Transverse colon (tissue), 4 donors: ENCODE data around the gene TMEM158. TPM values are rescaled to one million over a fixed set of nuclear protein-coding genes. Genes with fewer than 3 reads are reported as not detected.
A peak's percentile ranks its signal among the peaks of the same experiment; 100 is the strongest.

Experiments used
- DNase-seq: peaks from one replicate; pipeline ENCODE4 v3.0.0-alpha.2; 2019
- H3K27ac ChIP-seq, 4 donors: fragments of 200-600 bp; sonication (generic); 2 replicates each; pipeline ENCODE4 v1.5.1; 2016 to 2018; ENCODE audit warnings: inconsistent platforms in 4 of 4
- H3K27me3 ChIP-seq: fragments of 200-600 bp; sonication (generic); 2 replicates; pipeline ENCODE4 v1.5.1; 2017; ENCODE audit warnings: inconsistent platforms
- H3K36me3 ChIP-seq, 4 donors: fragments of 200-600 bp; sonication (generic); 2 replicates each; pipeline ENCODE4 v1.5.1; 2017 to 2019; ENCODE audit warnings: inconsistent platforms in 4 of 4
- H3K4me1 ChIP-seq, 4 donors: fragments of 200-600 bp; sonication (generic); 2 replicates each; pipeline ENCODE4 v1.5.1; 2017 to 2020; ENCODE audit warnings: inconsistent platforms in 4 of 4
- H3K4me3 ChIP-seq, 4 donors: fragments of 200-600 bp; sonication (generic); 1 replicate in 1 of 4; 2 replicates in 3 of 4; pipeline versions ENCODE4 v1.5.1 to v1.6.1; 2017 to 2019; ENCODE audit warnings: inconsistent platforms in 4 of 4
- H3K9me3 ChIP-seq, 2 donors: fragments of 200-600 bp; sonication (generic); 2 replicates each; pipeline ENCODE4 v1.5.1; 2017 to 2019; ENCODE audit warnings: inconsistent platforms in 2 of 2
- EP300 ChIP-seq: sonication (generic); formaldehyde crosslinking; IDR thresholded peaks from one replicate; pipeline ENCODE4 v1.6.1; 2017; ENCODE audit warnings: antibody characterized with exemption, low read depth
- POLR2A ChIP-seq: fragments of 450-650 bp; IDR thresholded peaks from one replicate; pipeline ENCODE4 v1.6.1; 2016; ENCODE audit warnings: antibody characterized with exemption, mild to moderate bottlenecking, moderate library complexity
- POLR2AphosphoS5 ChIP-seq, 3 donors: sonication (generic); formaldehyde crosslinking; IDR thresholded peaks; one replicate each; pipeline ENCODE4 v1.6.1; 2016; ENCODE audit warnings: antibody characterized with exemption in 3 of 3
- WGBS, 2 donors: methylation state at CpG; one replicate each; pipeline ENCODE4 v1.1.5; 2018; ENCODE audit warnings: low coverage in 1 of 2; 5-methylcytosine and 5-hydroxymethylcytosine counted together
- in situ Hi-C, 4 donors: fragments of 200-750 bp; cut with MboI; loops; one replicate each; pipeline versions ENCODE4 v1.15.0 to v1.15.1; 2017; ENCODE audit warnings: low sequenced_read_pairs in 3 of 4, low pct_ligation_motif_present in 1 of 4, low pct_unique_long_range_greater_than_20kb in 1 of 4
- intact Hi-C: fragments of 100-400 bp; cut with DNase I; formaldehyde crosslinking; loops from one replicate; pipeline ENCODE4 v1.15.1; 2023; ENCODE audit warnings: low total_unique reads
- total RNA-seq, 4 donors: library from RNA; depleted of rRNA; stranded (reverse); fragments of >200 nt; gene quantifications; one replicate each; pipeline ENCODE4 v1.1.0, GENCODE V29; 2016
- TF ChIP-seq, protein P1 (sequence below), 5 experiments: fragments of 200-600 bp in 3 of 5; fragments of 450-650 bp in 2 of 5; sonication (generic) in 3 of 5; IDR thresholded peaks; 1 replicate in 2 of 5; 2 replicates in 3 of 5; pipeline ENCODE4 v1.5.1; 2016 to 2017; ENCODE audit warnings: antibody characterized with exemption in 5 of 5, inconsistent platforms in 3 of 5, mild to moderate bottlenecking in 2 of 5, moderate library complexity in 1 of 5

Gene TMEM158
- total RNA-seq, 4 donors from 2014 or later = 0.82 to 23.9 (median 1.7) TPM; not detected in 1

DNA sequence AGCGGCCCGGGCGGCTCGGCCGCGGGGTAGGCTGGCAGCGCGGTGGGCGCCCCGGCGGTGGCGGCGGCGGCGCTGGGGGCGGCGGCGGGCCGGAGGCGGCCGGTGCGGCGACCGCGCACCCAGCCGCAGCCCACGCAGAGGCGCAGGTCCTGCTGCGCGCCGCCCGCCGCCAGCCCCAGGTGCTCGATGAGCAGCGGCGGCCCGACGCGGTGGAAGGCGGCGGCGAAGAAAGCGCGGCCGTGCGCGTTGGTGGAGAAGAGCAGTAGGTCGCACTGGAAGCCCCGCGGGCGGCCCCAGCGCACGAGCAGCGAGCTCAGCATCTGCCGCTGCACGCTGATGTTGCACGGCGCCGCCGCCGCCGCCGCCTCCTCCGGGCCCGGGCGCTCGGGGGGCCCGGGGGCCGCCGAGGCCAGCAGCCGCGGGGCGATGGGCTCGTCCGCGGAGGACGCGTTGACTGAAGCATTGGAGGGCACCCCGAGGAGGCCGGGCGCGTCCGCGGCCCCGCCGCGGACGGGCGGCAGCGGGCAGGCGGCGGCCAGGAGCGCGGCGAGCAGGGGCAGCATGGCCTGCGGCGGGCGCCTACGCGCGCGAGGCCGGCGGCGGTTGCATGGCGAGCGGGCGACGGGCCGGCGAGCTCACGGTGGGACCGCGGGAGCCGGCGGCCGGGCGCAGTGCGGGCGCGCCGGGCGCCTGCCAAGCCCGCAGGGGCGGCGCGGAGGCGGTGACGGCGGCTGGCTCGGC lies 452 bp downstream of the TMEM158 start:
- Histone ChIP-seq H3K36me3 (no peaks in the 10 kb centered on the region), H3K9me3 (no peaks in the 10 kb centered on the region), H3K4me1 (peaks cover 0 to 17% (median 9%) of the 10 kb centered on the region in 4 donors), H3K27ac (peak overlapping the region in 2 of 4 donors; percentile 62 to 69), H3K27me3 (peaks cover 60% of the 10 kb centered on the region), H3K4me3 (peak overlapping the region; percentile 23 to 70 (median 62))
- in situ Hi-C loops = loop anchor here in 2 of 4 donors (10.0 kb wide), 2 partner anchors 269 to 279 kb away; no protein-coding TSS in a partner anchor
- 0% methylated on average over 62 of the region's 131 CpGs; no CpG with 5 or more reads in 1 of the 2 donors for WGBS, 2 donors
- no peak for DNase-seq
- TF ChIP-seq POLR2AphosphoS5 (IDR thresholded peaks at IDR 0.05) (no peak), POLR2A (no peak), EP300 (no peak)
- TF ChIP-seq, protein P1, sequence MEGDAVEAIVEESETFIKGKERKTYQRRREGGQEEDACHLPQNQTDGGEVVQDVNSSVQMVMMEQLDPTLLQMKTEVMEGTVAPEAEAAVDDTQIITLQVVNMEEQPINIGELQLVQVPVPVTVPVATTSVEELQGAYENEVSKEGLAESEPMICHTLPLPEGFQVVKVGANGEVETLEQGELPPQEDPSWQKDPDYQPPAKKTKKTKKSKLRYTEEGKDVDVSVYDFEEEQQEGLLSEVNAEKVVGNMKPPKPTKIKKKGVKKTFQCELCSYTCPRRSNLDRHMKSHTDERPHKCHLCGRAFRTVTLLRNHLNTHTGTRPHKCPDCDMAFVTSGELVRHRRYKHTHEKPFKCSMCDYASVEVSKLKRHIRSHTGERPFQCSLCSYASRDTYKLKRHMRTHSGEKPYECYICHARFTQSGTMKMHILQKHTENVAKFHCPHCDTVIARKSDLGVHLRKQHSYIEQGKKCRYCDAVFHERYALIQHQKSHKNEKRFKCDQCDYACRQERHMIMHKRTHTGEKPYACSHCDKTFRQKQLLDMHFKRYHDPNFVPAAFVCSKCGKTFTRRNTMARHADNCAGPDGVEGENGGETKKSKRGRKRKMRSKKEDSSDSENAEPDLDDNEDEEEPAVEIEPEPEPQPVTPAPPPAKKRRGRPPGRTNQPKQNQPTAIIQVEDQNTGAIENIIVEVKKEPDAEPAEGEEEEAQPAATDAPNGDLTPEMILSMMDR (IDR thresholded peaks at IDR 0.05) = no peak
- intact Hi-C loops = no loop called here

DNA sequence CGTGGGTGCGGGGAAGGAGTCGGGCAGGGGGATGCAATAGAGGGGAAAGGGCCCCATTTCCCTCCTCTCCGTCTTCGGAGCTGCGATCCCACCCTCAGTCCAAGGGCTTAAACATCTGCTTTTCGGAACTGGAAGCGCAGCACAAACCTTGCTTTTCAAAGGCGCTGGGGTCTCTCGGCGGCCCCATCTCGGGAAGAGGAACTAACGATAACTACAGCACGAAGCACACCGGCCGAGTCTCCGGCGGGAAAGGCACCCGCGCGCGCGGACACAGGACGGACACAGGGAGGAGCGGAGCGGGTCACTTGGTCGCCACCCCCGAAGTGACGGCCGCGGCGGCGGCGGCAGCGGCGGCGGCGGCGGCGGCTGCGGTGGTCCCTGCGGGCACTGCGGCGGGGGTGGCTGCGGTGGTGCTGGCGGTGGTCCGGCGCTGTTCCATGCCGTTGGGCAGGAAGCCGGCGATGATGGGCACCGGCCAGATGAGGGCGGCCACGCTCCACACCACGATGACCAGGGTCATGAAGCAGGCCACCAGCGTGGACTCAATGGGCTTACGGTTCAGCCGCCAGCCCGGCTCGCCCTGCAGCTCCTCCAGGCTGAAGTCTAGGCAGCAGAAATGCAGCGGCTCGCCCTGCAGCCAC lies 1.1 kb downstream of the TMEM158 start:
- peaks cover 60% of the 10 kb centered on the region for H3K27me3 ChIP-seq
- H3K4me1 ChIP-seq = peaks cover 0 to 17% (median 9%) of the 10 kb centered on the region in 4 donors
- no peaks in the 10 kb centered on the region for H3K9me3 ChIP-seq
- intact Hi-C loops (no loop called here), in situ Hi-C loops (loop anchor here in 3 of 4 donors (10.0 to 25.0 kb wide), 3 partner anchors 270 to 437 kb away; no protein-coding TSS in a partner anchor)
- TF ChIP-seq, protein P1 (IDR thresholded peaks at IDR 0.05) = peak; percentile 24 to 39 (median 32)
- no peak for TF ChIP-seq POLR2A
- H3K36me3 ChIP-seq = no peaks in the 10 kb centered on the region
- 3 to 9% methylated on average over 4 to 26 of the region's 62 CpGs for WGBS, 2 donors
- DNase-seq = peak; percentile 74
- H3K4me3 ChIP-seq = peak overlapping the region; percentile 23 to 70 (median 61)
- peak overlapping the region in 3 of 4 donors; percentile 7 to 38 (median 7) for H3K27ac ChIP-seq

DNA sequence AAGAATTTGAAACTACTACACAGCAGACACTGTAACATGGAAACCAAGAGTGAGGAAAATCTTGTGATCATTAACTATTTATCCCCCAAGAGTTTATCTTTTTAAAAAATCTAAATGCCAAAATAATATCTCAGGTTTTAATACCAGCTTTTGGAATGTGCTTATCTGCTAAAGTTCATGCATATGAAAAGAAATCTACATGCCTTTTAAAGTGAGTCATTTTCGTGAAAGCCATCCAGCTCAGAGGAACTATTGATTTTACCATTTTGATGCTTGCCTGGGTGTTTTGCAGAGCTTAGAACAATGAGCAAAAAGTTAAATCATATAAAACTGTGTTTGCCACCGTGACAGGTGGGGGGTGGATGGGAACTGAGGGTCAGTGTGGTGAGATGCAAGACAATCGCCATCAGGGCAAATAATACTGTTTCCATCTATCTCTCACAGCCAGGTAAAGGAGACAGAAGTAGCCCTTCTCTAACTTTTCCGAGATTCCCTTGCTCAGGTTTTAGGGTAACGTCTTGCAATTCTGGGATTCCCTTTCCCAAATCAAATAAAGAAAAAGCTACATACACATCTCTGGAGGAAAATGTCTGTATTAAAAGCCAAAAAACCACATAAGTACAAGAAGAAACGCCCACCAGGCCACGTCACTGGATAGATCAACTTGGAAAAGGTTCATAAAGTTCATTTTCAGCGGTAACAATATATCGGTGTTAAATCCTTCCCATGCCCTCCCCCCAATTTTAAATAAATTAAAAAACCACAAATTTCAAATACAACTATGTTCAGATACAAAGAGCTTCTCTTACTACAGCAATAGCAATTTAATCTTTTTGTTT lies 2.0 kb downstream of the TMEM158 start:
- H3K4me1 ChIP-seq = peaks cover 0 to 17% (median 9%) of the 10 kb centered on the region in 4 donors
- WGBS, 2 donors = 29 to 33% methylated on average over 9 of the region's 9 CpGs
- H3K27me3 ChIP-seq = peaks cover 53% of the 10 kb centered on the region
- intact Hi-C loops = no loop called here
- peak overlapping the region in 3 of 4 donors; percentile 57 to 70 (median 65) for H3K4me3 ChIP-seq
- DNase-seq = no peak
- H3K27ac ChIP-seq = peak overlapping the region in 1 of 4 donors; percentile 7
- no peaks in the 10 kb centered on the region for H3K9me3 ChIP-seq
- in situ Hi-C loops = loop anchor here in 3 of 4 donors (10.0 to 25.0 kb wide), 3 partner anchors 271 to 438 kb away; no protein-coding TSS in a partner anchor
- no peak for TF ChIP-seq EP300
- TF ChIP-seq, protein P1 (IDR thresholded peaks at IDR 0.05) = no peak
- no peak for TF ChIP-seq POLR2AphosphoS5 (IDR thresholded peaks at IDR 0.05)
- no peak for TF ChIP-seq POLR2A
- no peaks in the 10 kb centered on the region for H3K36me3 ChIP-seq
